ENCODE results near the gene PTPRJ.

DNA sequence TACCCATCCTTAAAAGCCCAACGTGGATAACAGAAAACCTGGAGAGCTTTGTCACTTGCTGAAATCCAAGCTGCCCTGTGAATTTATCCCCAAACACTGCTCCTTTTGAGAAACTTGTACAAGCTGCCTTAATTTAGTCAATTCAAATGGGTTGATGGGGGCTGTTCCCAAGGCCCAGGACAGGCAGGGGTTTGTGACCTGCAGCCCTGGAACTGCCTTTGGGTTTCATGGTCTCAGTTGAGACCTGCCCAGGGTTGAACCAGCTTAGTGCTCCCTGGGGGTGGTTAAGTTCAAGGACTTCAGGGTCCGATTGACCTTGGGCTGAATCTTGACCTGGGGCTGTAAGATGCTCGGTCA lies 124.2 kb downstream of the PTPRJ start:
- no peak for TF ChIP-seq POLR2A (IDR thresholded peaks at IDR 0.05; ENCODE audit: low read length)
- TF ChIP-seq GATA1 (IDR thresholded peaks at IDR 0.05; ENCODE audit: low read depth, low read length) = no peak

Data from erythroblast (primary cell).